GM18861 (cell line): Measurements from ENCODE around the gene ZGRF1.
A peak's percentile ranks its signal among the peaks of the same experiment; 100 is the strongest.
"Not testable (repeated sequence)": the region's sequence is repeated elsewhere in the genome, so short reads cannot be mapped to it uniquely, and the experiment has no call there.

Experiments
- ATAC-seq: cut with Tn5 transposase; IDR thresholded peaks from one replicate; pipeline ENCODE4 v1.9.1; 2021; ENCODE audit not compliant: unreplicated experiment

Gene ZGRF1

GRCh38 chr4:112554271-112554670, 82.4 kb downstream of the ZGRF1 start:
- not testable (repeated sequence) for ATAC-seq

GRCh38 chr4:112552668-112553067, 84.0 kb downstream of the ZGRF1 start:
- no peak for ATAC-seq

- no peak for ATAC-seq
Measured at GRCh38 chr4:112550728-112551127, 86.0 kb downstream of the ZGRF1 start.

GRCh38 chr4:112546476-112546875, 90.2 kb downstream of the ZGRF1 start:
- no peak for ATAC-seq

- ATAC-seq, result no peak
Measured at GRCh38 chr4:112545346-112545745, 91.4 kb downstream of the ZGRF1 start.

- ATAC-seq, result no peak
Measured at GRCh38 chr4:112540695-112541094, 96.0 kb downstream of the ZGRF1 start.

- ATAC-seq, result no peak
Measured at GRCh38 chr4:112536123-112536522, 100.6 kb downstream of the ZGRF1 start.

- ATAC-seq, result no peak
Measured at GRCh38 chr4:112532267-112532666, 104.4 kb downstream of the ZGRF1 start.

GRCh38 chr4:112531146-112531545, 105.6 kb downstream of the ZGRF1 start:
- no peak for ATAC-seq

GRCh38 chr4:112526061-112526460, 110.6 kb downstream of the ZGRF1 start:
- no peak for ATAC-seq

GRCh38 chr4:112523764-112524505, 112.8 kb downstream of the ZGRF1 start:
- ATAC-seq, result peak; percentile 84

- ATAC-seq, result peak; percentile 47
Measured at GRCh38 chr4:112523008-112523721, 113.5 kb downstream of the ZGRF1 start.

- not testable (repeated sequence) for ATAC-seq
Measured at GRCh38 chr4:112522431-112522830, 114.3 kb downstream of the ZGRF1 start.

- ATAC-seq, result no peak
Measured at GRCh38 chr4:112521123-112522023, 115.3 kb downstream of the ZGRF1 start.

- ATAC-seq, result no peak
Measured at GRCh38 chr4:112520598-112521122, 116.0 kb downstream of the ZGRF1 start.

GRCh38 chr4:112519689-112520597, 116.8 kb downstream of the ZGRF1 start:
- ATAC-seq, result no peak

- no peak for ATAC-seq
Measured at GRCh38 chr4:112518675-112519074, 118.0 kb downstream of the ZGRF1 start.

GRCh38 chr4:112517911-112518310, 118.8 kb downstream of the ZGRF1 start:
- ATAC-seq, result no peak

- peak; percentile 38 for ATAC-seq
Measured at GRCh38 chr4:112517067-112517634, 119.6 kb downstream of the ZGRF1 start.
